Right lung (tissue), 5 donors: ENCODE data around the gene CKMT1B. TPM values are rescaled to one million over a fixed set of nuclear protein-coding genes. Genes with fewer than 3 reads are reported as not detected.
"Not testable (repeated sequence)": the region's sequence is repeated elsewhere in the genome, so short reads cannot be mapped to it uniquely, and the experiment has no call there.

ENCODE experiments used
- DNase-seq, 2 donors: peaks; one replicate each; pipeline ENCODE4 v3.0.0-alpha.2; 2013
- polyA plus RNA-seq, 5 donors: library from polyadenylated mRNA; unstranded; fragments of 120-200 nt; gene quantifications; one replicate each; pipeline versions ENCODE4 v1.2.1 to v1.2.3, GENCODE V29; 2013; ENCODE audit warnings: inconsistent platforms in 1 of 5, low replicate concordance in 1 of 5; ENCODE audit not compliant: insufficient read length in 5 of 5, insufficient read depth in 1 of 5

CKMT1B gene
- polyA plus RNA-seq, 5 donors = 0.26 to 0.68 (median 0.49) TPM; not detected in 1

DNA sequence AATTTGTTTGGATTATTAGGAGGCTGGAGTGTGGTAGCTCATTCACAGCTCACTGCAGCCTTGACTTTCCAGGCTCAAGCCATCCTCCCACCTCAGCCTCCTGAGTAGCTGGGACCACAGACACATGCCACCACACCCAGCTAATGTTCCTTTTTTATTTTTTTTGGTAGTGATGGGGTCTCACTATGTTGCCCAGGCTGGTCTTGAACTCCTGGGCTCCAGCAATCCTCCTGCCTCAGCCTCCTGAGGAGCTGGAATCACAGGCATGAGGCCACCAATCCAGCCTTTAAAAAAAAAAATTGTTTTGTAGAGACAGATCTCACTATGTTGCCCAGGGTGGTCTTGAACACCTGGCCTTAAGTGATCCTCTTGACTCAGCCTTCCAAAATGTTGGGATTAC is 33.1 kb downstream of the CKMT1B start:
- DNase-seq = not testable (repeated sequence)

DNA sequence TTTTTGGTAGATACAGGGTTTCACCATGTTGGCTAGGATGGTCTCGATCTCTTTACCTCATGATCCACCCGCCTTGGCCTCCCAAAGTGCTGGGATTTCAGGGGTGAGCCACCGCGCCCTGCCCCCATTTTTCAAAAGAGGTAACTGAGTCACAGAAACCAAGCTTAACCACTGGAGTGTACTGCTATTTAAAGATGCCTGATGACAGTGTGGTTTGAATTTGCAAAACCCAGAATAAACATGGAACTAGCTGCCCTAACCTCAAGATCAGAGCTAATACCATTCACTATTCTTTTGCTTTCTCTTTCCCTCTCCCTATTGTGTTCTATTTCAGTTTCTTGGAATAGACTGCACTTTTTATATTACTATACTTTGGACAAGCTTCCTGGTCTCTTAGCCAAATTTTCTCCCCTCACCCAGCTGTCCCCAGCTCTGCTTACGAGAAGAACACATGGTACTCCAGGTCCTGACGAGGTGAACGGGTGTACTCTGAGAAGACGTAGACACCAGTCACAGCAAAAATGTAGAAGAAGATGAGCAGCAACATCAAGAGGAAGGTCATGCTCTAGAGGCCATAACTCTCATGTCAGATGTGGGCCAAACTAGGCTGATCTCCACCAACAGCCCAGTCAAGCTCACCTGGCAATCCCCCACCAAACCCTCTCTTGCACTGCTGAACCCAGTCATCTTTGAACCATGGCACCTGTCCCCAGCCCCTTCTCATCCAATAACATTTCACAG is 44.8 kb downstream of the CKMT1B start:
- not testable (repeated sequence) for DNase-seq

Other genes with a start within 250 kb of the CKMT1B start
- 10 to 100 TPM; 23.9 to 33.9 (median 31.9) TPM for gene ZSCAN29, start 223.0 kb upstream of the CKMT1B start, polyA plus RNA-seq
- 10 to 100 TPM; 24.9 to 30.4 (median 29.1) TPM for gene TUBGCP4, start 222.9 kb upstream of the CKMT1B start, polyA plus RNA-seq
- 100 to 1,000 TPM in 1 of 5 donors, 10 to 100 TPM in 4; 58.3 to 104 (median 93.1) TPM for gene TP53BP1, start 100.9 kb upstream of the CKMT1B start, polyA plus RNA-seq
- 1 to 10 TPM; 5.8 to 9.3 (median 7.4) TPM for gene MAP1A, start 76.4 kb upstream of the CKMT1B start, polyA plus RNA-seq
- gene PPIP5K1, start 3.8 kb upstream of the CKMT1B start, polyA plus RNA-seq = 10 to 100 TPM; 17.7 to 27.6 (median 25.6) TPM
- gene STRC, start 24.8 kb downstream of the CKMT1B start, polyA plus RNA-seq = 1 to 10 TPM in 1 of 5 donors, under 1 TPM in 4; 0.58 to 1.9 (median 0.73) TPM
- 10 to 100 TPM in 1 of 5 donors, 1 to 10 TPM in 4; 7.7 to 13.2 (median 8.6) TPM for gene CATSPER2, start 54.8 kb downstream of the CKMT1B start, polyA plus RNA-seq
- under 1 TPM in 4 of 5 donors, not detected in 1; 0.12 to 0.67 (median 0.34) TPM for gene CKMT1A, start 99.8 kb downstream of the CKMT1B start, polyA plus RNA-seq
- 100 to 1,000 TPM; 462 to 618 (median 488) TPM for gene PDIA3, start 152.4 kb downstream of the CKMT1B start, polyA plus RNA-seq
- gene ELL3, start 182.9 kb downstream of the CKMT1B start, polyA plus RNA-seq = 1 to 10 TPM; 5.7 to 8.4 (median 6.9) TPM
- 100 to 1,000 TPM; 468 to 762 (median 572) TPM for gene SERF2, start 198.3 kb downstream of the CKMT1B start, polyA plus RNA-seq
- gene SERINC4, start 206.2 kb downstream of the CKMT1B start, polyA plus RNA-seq = under 1 TPM in 1 of 5 donors, not detected in 4; 0.87 TPM
- 10 to 100 TPM in 3 of 5 donors, 1 to 10 TPM in 2; 6.2 to 16.2 (median 12.3) TPM for gene HYPK, start 206.6 kb downstream of the CKMT1B start, polyA plus RNA-seq
- gene MFAP1, start 230.7 kb downstream of the CKMT1B start, polyA plus RNA-seq = 10 to 100 TPM; 47.5 to 59.5 (median 53.9) TPM
- gene WDR76, start 233.0 kb downstream of the CKMT1B start, polyA plus RNA-seq = 10 to 100 TPM; 13.2 to 22.2 (median 16.4) TPM